ENCODE results near the gene PTPRM.

Gene PTPRM

DNA sequence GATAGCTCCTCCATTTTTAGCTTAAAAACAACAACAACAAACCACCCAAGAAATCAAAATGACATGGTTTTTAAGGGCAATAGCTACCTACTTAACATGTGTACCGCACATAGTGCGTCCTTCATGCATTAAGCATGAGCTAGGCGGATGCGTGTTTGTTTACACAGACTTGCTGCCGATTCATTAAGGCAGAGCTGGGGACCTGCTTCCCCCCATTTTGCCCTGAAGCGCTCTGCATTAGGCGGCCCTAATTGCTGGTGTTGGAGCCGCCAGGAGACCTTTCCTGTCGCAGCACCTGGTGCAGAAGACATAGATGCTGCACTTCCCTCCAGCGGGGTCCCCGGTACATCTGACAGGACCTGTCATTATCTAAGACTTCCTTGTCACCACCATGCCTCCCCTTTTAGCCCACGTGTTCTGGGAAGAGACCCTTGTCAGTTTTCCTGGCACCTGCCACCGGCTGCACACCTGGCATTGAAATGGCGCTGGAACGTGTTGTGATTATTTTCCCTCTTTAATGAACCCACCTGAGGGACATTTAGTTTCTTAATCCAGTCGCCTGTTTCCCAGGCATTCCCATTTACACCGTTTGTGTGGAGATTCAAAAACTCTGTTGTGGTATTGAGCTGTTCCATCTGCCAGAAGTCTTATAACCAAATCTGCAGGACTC is 781.1 kb downstream of the PTPRM start:
- no peak for DNase-seq

DNA sequence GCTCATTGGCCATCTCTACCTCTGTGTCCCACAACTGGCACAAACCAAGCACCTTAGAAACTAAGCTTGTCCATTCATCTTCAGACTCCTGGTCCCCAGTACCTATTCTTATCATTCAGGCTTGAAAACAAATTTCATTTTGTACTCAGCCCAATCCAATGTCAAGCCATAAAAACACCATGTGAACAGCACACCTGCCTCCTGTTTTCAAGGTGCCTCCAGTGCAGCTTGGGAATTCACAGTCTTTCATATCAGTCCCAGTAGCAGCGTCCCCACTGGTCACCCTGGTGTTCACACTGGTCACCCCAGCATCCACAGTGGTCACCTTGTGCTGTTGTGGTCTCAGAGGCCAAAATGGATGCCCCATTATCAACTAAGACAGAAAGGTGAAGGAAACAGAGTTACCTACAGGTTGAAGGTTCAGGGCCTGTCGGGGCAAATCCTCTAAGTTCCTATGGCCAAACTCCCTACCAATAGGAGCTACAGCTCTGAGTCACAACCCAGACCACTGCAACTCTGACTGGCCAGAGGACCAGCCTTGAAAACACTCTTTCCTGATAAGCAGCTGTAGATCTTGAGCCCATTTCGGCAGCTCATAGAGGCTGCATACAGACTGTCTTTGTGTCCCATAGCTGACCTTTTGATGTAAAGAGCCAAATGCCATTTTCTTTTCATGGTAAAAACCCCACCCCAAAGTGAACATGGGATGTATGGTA is 782.6 kb downstream of the PTPRM start:
- no peak for DNase-seq

DNA sequence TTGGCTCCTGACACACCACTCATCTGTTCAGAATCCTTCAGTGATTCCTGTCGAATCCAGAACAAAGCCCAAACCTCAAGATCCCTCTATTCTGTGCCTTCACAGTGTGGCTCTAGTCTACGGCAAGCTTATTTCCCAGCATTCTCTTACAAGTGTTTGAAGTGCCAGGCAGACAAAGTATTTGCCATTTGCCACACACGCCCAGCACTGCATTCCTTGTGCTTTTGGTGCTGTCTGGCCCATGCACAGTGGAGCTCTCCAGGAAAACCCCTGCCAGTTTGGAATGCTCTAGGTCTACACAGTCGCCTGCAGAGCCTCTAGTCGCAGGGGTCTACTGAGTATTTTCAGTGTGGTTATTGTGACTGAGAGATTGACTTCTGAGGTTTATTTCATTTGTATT is 783.5 kb downstream of the PTPRM start:
- DNase-seq = no peak

DNA sequence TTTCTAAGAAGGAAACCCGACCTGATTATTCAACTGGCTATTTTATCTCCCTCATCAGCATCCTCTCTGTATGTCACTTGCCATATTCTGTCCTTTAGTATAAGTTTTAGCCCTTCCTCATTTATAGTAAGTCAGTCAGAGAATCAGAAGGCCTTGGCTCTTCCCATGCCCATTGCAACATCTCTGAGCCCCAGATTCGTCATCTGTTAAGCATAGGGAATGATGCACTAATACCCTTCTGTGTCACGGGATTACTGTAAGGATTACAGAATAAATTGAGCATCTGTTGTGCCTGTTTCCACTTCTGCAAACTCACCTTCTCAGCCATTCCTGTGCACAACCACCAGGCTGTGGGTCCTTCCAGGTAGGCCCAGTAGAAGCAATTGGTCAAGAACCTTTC is 784.0 kb downstream of the PTPRM start:
- DNase-seq = no peak

DNA sequence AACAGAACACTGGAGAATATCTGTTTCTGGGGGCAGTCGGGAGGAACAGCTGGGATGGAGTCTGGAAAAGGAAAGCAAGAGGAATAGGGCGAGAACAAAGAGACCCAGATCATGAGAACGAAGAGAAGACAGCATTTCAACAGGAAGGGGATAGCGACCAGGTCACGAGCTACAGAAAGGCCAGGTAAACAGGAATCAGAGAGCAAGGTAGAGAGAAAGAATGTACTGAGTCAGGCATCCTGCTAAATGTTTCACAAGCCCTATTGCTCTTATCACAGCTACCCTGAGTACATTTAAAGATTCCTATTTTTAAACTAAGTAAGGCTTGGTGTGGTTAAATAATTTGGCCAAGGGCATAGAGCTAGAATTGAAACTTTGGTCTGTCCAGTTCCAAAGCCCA is 787.2 kb downstream of the PTPRM start:
- no peak for DNase-seq

DNA sequence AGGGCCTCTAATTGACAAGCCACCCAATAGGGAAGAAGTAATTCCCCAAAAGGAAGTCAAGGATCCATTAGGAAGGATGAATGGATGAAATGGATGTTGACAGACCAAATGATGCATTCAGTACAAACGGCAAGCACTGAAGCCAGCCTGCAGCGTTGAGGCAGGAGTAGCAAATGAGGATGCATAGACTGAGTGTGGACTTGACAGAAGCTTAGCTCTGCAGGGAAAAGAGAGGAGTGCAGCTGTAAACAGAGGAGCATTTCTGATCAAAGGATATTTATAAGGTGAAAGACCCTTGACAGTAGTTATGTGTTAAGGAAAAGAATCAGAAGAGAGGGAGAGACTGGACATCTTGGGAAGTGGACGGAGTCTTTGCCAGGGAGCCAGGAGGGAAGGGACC is 788.9 kb downstream of the PTPRM start:
- DNase-seq = no peak

DNA sequence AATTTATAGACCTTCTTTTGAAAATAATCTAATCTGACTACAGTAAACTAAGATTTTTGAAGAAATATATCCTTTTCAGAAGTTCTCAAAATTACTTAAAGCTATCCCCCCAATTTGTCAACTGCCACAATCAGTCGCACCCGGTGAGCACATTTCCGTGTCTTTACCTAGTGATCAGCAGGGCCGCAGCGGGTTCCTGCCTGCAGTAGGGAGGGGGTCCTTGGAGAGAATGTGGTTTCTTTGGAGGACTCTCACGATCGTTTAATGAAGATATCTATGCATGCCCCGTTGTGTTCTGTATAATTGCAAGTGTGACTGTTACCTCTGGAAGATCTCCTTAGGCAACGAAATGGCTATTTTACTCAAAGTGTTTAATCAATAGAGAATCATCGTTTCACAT is 790.2 kb downstream of the PTPRM start:
- no peak for DNase-seq

DNA sequence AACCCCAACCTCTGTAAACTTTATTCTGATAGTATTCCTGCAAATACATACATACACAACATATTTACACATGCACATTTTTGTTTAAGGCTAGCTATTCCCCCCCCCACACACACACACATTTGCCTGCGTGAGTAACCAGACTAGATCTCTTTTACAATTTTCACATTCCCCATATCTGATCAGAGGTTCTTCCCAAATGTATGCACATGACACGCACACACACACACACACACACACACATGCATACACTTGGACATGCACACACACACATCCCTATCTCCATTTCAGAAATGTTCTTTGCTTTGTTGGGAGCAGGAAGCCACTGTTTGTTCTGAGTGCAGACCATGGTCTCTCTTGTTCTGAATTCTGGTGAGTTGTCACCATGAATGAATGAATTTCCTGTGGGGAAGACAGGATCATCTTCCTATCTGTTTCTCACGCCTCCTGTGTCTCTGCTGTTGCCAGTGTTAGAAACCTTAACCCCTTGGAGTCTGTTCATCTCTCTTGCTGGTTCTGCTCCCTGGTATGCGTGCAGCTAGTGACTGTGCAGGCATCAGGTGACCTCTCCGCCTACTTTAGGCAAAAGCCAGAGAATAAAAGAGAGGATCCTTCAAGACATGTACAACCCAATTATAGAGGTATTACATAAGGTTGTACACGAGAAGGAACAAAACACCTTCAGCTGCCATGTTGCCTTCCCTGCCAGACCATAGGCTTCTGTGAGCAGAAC is 791.1 kb downstream of the PTPRM start:
- DNase-seq = no peak

DNA sequence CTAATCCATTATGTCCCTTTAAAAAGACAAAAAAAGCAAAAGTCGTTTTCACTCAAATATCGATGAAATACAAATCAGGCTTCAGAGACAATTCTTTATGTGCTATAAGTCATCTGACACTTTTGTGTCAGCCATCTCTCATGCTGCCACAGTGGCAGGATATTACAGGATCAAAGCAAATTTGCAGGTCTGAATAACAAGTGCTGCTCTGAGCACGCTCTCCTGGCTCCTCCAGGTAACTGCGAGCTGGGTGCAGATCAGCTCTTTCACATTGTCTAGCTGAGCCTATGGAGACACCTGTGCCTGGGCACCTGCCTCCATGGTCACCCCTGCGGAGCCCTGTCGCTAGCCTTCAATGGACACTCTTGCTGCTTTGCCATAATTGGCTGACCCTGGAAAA is 792.0 kb downstream of the PTPRM start:
- DNase-seq = no peak

DNA sequence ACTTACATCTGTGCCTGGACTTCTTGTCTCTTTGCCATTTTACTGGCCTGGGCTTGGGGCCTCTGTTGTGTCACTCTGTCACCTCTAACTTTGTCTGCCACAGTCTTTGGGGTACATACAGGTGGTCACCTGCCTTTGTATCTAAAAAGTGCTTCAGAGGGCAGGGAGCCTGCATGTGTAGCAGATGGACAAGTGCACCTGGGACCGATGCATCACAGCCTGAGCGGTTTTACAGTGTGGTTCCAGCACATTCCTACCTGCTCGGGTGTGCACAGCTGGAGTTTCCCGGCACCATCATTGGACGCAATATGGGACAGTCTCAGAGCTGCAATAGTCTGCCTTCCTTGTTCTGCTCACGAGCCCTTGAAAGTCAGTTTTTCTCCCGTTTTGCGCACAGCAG is 792.4 kb downstream of the PTPRM start:
- no peak for DNase-seq

DNA sequence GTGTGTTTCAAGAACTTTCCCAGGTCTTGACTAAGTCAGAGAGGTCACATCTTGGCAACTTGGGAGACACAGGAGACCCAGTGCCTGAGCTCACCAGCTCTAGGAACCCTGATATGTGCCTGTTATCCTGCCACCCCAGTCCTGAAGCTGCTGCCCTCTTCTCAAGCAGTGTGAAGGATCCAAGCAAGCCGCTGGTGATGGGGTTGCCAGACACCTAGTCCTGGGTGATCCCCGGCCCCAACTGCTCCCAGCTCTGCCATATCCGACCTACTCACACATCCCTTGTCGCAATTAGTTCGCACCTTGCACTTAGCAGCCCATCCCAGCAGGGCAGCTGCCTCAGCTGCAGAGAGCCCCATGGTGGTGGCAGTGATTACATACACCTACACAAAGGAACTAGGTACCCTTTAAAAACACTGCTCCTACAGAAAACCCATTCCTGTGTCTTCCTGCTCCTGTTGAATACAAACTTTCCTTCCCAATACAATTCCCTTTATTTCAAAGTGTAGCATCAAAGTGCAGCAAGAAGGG is 794.9 kb downstream of the PTPRM start:
- DNase-seq = no peak

DNA sequence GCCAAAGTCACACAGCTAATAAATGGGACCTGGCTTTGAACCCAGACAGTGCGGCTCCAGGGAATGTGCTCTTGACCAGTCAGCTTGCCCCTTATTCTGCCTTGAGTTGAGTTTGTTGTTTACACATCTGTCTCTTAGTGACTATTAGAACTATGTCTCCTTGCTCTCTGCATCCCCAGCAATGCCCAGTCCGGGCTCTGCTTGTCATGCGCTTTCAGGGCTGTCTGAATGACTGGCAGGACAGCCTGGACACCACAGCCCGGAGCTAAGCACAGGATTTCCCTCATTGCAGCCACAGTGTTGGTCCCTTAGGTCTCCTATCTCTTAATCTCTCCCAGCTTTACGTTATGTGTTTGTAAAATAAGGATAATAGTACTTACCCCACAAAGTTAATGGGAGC is 795.7 kb downstream of the PTPRM start:
- no peak for DNase-seq

DNA sequence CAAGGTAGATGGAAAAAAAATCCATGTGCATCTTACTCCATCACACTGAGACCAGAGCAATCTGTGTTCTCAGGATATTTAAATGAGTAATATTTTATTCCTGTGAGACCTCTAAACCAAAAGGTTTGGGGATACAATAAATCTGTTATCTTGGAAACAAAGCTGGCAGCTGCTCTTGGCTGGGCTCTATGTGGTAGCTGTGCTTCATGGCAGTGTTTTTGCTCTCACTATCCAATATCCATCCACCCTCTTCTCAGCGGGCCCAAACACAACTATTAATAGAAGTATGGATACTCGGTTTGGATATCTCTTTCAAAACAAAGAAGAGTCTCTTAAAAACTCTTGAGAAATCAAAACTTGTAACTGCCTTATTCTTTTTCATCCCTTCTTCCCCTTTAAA is 797.3 kb downstream of the PTPRM start:
- DNase-seq = no peak

DNA sequence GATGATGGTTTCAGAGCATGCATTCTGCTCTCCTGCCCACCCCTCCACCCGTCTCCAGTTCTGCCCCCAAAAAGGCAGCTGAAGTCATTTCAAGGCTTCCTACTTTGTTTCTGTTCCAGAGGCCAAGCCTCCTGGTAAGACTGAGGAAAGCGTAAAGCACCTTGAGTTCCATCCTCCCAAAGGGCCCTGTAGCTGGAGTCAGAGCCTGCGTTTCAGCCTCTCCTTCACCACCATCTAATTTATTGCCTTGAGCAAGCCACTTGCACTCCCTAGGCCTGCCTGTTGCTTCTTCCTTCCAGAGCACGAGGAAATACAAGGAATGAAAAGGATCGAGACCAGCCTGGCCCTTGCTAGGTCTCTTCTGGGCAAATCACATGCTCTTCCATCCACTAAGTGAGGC is 797.9 kb downstream of the PTPRM start:
- no peak for DNase-seq

DNA sequence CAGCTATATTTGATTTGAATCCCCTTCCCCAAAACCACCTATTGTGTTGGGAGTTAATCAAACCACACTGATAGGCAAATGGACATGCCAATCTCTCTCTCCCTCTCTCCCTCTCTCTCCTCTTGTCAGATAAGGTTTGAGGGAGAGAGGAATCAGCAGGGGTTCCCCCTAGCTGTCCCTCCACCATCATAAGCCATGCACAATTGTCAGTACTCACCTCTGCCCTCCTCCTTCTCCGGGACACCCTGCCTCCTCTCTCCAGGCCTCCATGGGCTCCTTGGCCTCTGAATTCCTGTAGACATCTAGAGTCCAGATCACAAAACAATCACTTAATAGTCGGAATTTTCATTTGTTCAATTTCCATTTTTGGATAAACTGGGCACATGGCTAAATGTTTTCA is 798.4 kb downstream of the PTPRM start:
- DNase-seq = no peak

DNA sequence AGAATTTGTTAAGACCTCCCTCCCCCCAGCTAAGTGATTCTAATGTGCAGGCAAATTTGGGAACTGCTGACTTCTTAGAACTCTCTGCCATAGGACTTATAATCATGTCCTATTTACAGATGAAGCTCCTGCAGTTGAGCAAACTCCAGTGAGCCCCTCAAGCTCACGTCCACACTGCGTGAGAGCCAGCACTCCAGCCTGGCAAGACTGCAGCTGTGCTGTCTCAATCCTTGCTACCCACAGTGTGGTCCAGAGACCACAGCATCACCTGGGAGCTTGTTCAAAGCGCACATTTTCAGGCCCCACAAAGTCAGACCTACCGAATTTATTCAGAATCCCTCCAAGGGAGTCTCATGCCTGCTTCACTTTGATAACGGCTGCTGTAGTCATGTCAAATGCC is 799.0 kb downstream of the PTPRM start:
- no peak for DNase-seq

DNA sequence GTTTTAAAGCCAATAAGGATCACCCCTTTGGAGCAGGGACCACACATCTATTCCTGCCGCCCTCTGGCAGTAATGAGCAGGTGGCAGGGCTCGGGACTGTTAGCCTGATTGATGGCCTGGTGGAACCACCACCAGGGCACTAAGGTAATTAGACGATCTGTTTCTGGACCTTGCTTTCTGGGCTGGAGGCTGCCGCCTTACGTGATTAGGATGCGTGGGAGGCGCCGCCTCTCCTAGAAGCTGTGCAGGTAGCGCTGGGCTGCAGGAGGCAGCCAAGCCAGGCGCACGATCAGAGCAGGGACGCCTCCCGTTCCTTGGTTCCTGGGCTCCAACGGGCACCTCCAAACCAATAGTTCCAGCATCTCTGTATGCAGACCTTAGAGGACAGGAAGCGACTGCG is 799.5 kb downstream of the PTPRM start:
- no peak for DNase-seq

DNA sequence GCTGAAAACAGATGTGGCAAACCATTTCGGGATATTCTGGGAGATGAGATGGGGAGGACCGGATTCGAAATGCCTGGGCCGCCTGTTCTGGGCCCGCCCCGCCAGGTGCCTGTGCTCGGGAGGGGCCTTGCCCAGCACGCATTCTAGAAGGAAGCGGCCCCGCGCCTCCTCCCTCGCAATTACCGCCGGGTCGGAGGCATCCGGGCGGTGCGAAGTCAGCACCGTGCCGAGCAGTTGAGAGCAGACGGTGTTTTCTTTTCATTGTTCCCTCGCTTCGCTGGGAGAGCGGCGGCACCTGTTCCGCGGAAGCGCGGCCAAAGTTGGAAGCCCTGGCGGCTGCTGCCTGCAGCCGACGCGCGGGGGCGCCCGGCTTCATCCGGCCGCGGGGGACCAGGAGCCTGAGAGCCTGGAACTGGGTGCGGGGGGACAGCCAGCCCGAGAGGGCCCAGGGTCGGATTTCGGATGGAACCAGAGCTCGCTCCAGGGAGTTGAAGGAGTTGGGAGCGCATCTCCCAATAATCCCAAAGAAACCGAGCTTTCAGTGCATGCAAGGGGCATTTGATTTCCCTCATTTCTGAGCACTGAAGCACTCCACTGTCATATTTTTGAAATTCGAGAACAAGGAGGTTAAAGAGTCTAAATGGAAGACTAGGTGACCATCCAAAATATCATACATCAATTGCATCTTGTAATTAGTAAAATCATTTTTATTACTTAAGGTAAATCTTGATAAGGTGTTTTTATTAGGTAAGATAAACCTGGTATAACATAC is 800.3 kb downstream of the PTPRM start:
- no peak for DNase-seq

DNA sequence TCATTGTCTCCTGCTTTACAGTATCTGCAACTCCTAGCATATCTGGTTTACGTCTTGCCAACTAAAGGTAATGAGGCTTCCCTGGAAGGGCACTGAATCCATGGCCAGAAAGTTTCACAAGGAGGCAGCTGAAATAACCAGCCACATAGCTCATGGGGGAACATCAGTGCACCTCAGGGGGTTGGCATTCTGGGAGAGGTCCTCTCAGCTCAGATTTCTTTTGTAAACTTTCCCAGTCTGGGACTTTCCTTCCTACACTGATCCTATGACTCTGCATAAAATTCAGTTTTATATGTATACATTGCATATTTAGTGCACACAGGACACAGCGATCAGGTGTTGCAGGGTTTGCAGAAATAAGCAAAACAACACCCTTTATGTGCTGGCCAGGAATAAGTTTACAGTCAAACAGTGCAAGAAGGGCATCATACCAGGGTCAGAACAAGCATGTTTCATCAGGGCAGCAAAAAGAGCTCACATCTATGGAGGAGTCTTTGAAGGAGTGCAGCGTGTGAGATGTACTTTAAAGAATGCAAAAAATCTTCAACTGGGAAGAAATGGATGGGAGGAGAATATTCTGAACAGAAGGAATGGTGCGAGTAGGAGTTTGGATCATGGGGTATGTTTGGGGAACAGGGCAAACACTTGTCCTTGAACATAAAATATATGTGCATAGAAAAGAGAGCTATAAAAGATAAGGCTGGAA is 801.5 kb downstream of the PTPRM start:
- DNase-seq = no peak

DNA sequence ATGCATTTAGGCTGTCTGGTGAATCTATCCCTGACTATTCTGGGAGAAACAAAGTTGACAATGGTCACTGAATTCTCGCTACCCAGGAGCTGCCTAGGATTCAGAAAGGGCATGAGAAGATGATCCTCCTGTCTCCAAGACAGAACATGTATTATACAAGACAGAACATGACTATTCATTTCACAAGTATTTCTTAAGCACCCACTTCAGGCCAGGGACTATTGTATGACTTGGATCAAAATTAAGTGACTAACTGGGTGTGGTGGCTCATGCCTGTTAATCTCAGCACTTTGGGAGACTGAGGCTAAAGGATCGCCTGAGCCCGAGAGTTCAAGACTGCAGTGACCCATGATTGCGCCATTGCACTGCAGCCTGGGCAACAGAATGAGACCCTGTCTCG is 806.4 kb downstream of the PTPRM start:
- no peak for DNase-seq

DNA sequence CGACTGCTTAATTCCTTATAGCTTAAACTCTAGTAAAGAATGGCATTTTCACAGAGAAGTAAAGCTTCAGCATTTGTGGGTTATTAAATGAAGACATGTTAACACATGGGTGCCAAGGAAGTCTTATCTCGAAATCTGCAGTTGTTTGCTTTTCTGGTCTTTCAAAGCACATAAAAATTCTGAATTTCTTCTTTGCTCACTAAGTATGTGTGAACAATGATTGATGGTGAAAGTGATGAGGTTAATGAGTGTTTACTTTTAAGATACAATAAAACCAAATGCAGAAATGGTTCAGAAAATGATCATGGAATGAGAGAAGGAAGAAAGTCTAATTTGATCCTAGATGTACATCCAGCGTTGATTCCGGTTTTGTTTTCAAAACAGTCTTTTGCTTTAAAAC is 807.6 kb downstream of the PTPRM start:
- no peak for DNase-seq

DNA sequence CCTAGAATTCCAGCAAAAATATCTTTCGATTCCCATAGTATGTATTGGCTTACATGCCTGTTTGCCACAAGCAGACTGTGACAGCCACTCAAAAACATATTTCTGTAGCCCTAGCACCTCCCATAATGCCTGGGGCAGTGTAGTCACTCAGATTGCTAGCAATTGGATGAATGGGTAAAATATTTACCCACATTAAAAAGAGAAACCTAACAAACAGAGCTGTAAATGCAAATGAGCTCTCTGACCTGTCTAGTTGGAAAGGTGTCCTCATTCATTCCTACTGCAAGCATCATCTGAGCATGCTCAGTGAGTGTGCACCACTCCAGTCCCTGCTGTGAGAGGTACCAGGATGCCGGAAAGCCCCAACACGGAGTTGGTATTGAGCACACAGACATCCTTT is 808.1 kb downstream of the PTPRM start:
- no peak for DNase-seq

DNA sequence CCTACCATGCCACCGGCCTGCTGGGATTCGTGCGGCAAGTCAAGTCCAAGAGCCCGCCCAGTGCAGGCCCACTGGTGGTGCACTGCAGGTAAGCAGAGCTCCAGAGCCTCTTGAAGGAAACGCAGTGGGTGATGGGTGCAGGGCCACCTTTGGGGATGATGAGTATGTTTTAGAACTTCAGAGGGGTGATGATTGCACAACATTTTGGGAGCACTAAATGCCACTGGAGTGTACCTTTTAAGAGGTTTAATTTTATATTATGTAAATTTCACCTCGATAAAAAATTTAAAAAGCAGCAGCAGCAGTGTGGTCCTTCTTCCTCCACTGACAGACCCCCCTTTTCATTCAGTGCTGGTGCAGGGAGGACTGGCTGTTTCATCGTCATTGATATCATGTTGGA is 809.0 kb downstream of the PTPRM start:
- DNase-seq = no peak

Data from effector CD8-positive, alpha-beta T cell (primary cell).